ENCODE data around the gene IAH1. TPM values are rescaled to one million over a fixed set of nuclear protein-coding genes. Genes with fewer than 3 reads are reported as not detected.
A peak's percentile ranks its signal among the peaks of the same experiment; 100 is the strongest.

IAH1 gene
- total RNA-seq, 1 donor from 2014 or later: 45.6 TPM

DNA sequence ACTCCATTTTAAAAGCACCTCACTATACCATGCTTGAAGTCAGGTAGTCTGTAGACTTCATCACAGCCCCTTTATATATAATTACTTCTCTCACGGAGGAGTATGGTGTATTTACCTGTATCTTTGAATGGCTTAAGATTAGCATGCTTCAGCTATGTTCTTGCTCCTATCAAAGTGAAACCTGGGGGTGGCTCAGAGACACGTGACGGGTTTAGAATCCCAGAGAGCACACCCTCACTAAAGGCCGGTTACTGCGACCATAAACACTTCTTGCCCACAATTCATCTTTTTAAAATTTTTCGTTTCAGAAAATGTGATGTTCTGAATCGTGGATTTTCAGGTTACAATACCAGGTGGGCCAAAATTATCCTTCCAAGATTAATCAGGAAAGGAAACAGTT, 3.6 kb downstream of the IAH1 start:
- H3K27me3 Mint-ChIP-seq (ENCODE audit: insufficient read depth, low read depth): peaks cover 4% of the 10 kb centered on the region
- H3K36me3 ChIP-seq: no peaks in the 10 kb centered on the region
- TF ChIP-seq EZH2phosphoT487 (IDR thresholded peaks at IDR 0.05): no peak
- TF ChIP-seq EZH2 (IDR thresholded peaks at IDR 0.05): no peak
- TF ChIP-seq, protein P1, sequence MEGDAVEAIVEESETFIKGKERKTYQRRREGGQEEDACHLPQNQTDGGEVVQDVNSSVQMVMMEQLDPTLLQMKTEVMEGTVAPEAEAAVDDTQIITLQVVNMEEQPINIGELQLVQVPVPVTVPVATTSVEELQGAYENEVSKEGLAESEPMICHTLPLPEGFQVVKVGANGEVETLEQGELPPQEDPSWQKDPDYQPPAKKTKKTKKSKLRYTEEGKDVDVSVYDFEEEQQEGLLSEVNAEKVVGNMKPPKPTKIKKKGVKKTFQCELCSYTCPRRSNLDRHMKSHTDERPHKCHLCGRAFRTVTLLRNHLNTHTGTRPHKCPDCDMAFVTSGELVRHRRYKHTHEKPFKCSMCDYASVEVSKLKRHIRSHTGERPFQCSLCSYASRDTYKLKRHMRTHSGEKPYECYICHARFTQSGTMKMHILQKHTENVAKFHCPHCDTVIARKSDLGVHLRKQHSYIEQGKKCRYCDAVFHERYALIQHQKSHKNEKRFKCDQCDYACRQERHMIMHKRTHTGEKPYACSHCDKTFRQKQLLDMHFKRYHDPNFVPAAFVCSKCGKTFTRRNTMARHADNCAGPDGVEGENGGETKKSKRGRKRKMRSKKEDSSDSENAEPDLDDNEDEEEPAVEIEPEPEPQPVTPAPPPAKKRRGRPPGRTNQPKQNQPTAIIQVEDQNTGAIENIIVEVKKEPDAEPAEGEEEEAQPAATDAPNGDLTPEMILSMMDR (IDR thresholded peaks at IDR 0.05): no peak

DNA sequence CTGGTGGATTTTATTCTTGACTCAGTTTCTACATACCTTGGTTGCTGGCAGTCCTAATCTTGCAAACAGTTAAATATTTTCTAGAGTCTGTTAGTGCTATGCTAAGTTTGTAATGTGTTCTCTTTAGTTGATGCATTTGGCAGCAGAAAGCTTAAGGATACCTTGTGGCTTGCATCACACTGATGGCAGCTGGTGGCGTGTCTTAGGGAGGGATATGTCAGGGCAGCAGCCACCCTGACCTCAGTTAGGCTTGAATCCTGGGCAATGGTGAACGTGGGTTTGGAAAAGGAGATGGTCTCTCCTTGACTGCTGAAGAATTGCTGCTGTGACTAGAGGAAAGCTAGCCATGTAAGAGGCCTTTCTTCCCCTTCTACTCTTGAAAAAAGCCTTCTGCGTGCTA, 4.2 kb downstream of the IAH1 start:
- H3K27me3 Mint-ChIP-seq (ENCODE audit: insufficient read depth, low read depth): peaks cover 6% of the 10 kb centered on the region
- peak overlapping the region; percentile 13 for H3K27ac Mint-ChIP-seq
- H3K27ac ChIP-seq: no peak overlapping the region
- no peak overlapping the region for H3K9ac ChIP-seq
- H4K20me1 ChIP-seq (ENCODE audit: low read depth): peaks cover 2% of the 10 kb centered on the region
- no peak overlapping the region for H2AFZ ChIP-seq (replicated peaks)
- peaks cover 5% of the 10 kb centered on the region for H3K4me1 Mint-ChIP-seq
- no peak overlapping the region for H3K4me3 ChIP-seq
- peaks cover 28% of the 10 kb centered on the region for H3K27me3 ChIP-seq
- H3K36me3 ChIP-seq: no peaks in the 10 kb centered on the region
- H3K4me3 Mint-ChIP-seq: no peak overlapping the region
- H3K9me3 ChIP-seq (ENCODE audit: low read depth): no peaks in the 10 kb centered on the region
- no peaks in the 10 kb centered on the region for H3K9me3 Mint-ChIP-seq
- no peaks in the 10 kb centered on the region for H3K79me2 ChIP-seq (ENCODE audit: low read depth)
- peaks cover 17% of the 10 kb centered on the region for H3F3A ChIP-seq (ENCODE audit: low read depth)
- TF ChIP-seq, protein P1 (IDR thresholded peaks at IDR 0.05): no peak
- no peak for TF ChIP-seq EZH2 (IDR thresholded peaks at IDR 0.05)
- TF ChIP-seq EZH2phosphoT487 (IDR thresholded peaks at IDR 0.05): no peak
- peaks cover 19% of the 10 kb centered on the region for H3K36me3 Mint-ChIP-seq
- DNase-seq (ENCODE audit: low spot score): no peak
- H3K4me2 ChIP-seq: no peak overlapping the region
- no peaks in the 10 kb centered on the region for H3K4me1 ChIP-seq

More for the DNA sequence above, 3.6 kb downstream of the IAH1 start:
- H2AFZ ChIP-seq (replicated peaks): no peak overlapping the region
- no peak overlapping the region for H3K4me3 ChIP-seq
- no peaks in the 10 kb centered on the region for H3K79me2 ChIP-seq (ENCODE audit: low read depth)
- H3F3A ChIP-seq (ENCODE audit: low read depth): peaks cover 23% of the 10 kb centered on the region
- H3K27ac Mint-ChIP-seq: no peak overlapping the region
- H3K36me3 Mint-ChIP-seq: peaks cover 22% of the 10 kb centered on the region
- DNase-seq (ENCODE audit: low spot score): no peak
- H3K9me3 ChIP-seq (ENCODE audit: low read depth): no peaks in the 10 kb centered on the region
- no peak overlapping the region for H3K27ac ChIP-seq
- H3K4me2 ChIP-seq: no peak overlapping the region
- H3K9me3 Mint-ChIP-seq: no peaks in the 10 kb centered on the region
- peaks cover 28% of the 10 kb centered on the region for H3K27me3 ChIP-seq
- no peak overlapping the region for H3K4me3 Mint-ChIP-seq
- peaks cover 5% of the 10 kb centered on the region for H4K20me1 ChIP-seq (ENCODE audit: low read depth)
- H3K4me1 ChIP-seq: no peaks in the 10 kb centered on the region
- peaks cover 5% of the 10 kb centered on the region for H3K4me1 Mint-ChIP-seq
- H3K9ac ChIP-seq: no peak overlapping the region

DNA sequence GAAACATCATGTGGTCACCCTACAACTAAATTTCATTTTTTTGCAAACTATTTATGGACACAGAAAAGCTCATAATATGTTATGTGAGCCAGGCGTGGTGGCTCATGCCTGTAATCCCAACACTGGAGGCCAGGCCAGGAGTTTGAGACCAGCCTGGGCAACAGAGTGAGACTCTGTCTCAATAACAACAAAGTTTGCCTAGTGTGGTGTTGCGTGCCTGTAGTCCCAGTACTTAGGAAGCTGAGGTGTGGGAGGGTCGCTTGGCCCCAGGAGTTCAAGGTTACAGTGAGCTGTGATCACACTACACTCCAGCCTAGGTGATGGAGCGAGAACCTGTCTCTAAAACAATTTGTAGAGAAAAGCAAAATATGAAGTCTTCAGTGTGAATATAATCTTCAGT, 5.8 kb downstream of the IAH1 start:
- H3K36me3 ChIP-seq: no peaks in the 10 kb centered on the region
- H3K36me3 Mint-ChIP-seq: peaks cover 24% of the 10 kb centered on the region
- TF ChIP-seq EZH2phosphoT487 (IDR thresholded peaks at IDR 0.05) (no peak), EZH2 (IDR thresholded peaks at IDR 0.05) (no peak)
- TF ChIP-seq, protein P1 (IDR thresholded peaks at IDR 0.05): no peak
- peaks cover 6% of the 10 kb centered on the region for H3K27me3 Mint-ChIP-seq (ENCODE audit: insufficient read depth, low read depth)
- H3K27me3 ChIP-seq: peaks cover 12% of the 10 kb centered on the region
- H3K4me3 ChIP-seq: no peak overlapping the region
- H3K27ac Mint-ChIP-seq: no peak overlapping the region
- no peak for DNase-seq (ENCODE audit: low spot score)
- no peak overlapping the region for H3K27ac ChIP-seq
- H3K9me3 ChIP-seq (ENCODE audit: low read depth): no peaks in the 10 kb centered on the region
- no peaks in the 10 kb centered on the region for H3K9me3 Mint-ChIP-seq
- peaks cover 5% of the 10 kb centered on the region for H3K4me1 Mint-ChIP-seq
- no peak overlapping the region for H2AFZ ChIP-seq (replicated peaks)
- H3K4me2 ChIP-seq: no peak overlapping the region
- H3K4me3 Mint-ChIP-seq: no peak overlapping the region
- no peaks in the 10 kb centered on the region for H3K4me1 ChIP-seq
- peaks cover 10% of the 10 kb centered on the region for H3F3A ChIP-seq (ENCODE audit: low read depth)
- H3K9ac ChIP-seq: no peak overlapping the region
- no peaks in the 10 kb centered on the region for H3K79me2 ChIP-seq (ENCODE audit: low read depth)
- no peaks in the 10 kb centered on the region for H4K20me1 ChIP-seq (ENCODE audit: low read depth)

Measured in neural progenitor cell (in vitro differentiated cells).